Measurements from ENCODE around the gene DNAAF9. TPM values are rescaled to one million over a fixed set of nuclear protein-coding genes. Genes with fewer than 3 reads are reported as not detected.

Gene DNAAF9
- total RNA-seq (2021) (8.1 and 12.1 TPM in 2 replicates), Bru-seq, nascent RNA (percentile 69 among the genes with signal in this experiment), BruChase-seq, experiment 1, labeled RNA remaining after a 2-hour chase (percentile 70 among the genes with signal in this experiment), BruChase-seq, experiment 2, labeled RNA remaining after a 6-hour chase (percentile 67 among the genes with signal in this experiment)
- long read RNA-seq, full-length matches to known transcripts, result 2 of 21 reads
- long read RNA-seq, partial matches to known transcripts, result 9 of 21 reads
- long read RNA-seq, other reads (novel, unspliced or antisense), result 10 of 21 reads

DNA sequence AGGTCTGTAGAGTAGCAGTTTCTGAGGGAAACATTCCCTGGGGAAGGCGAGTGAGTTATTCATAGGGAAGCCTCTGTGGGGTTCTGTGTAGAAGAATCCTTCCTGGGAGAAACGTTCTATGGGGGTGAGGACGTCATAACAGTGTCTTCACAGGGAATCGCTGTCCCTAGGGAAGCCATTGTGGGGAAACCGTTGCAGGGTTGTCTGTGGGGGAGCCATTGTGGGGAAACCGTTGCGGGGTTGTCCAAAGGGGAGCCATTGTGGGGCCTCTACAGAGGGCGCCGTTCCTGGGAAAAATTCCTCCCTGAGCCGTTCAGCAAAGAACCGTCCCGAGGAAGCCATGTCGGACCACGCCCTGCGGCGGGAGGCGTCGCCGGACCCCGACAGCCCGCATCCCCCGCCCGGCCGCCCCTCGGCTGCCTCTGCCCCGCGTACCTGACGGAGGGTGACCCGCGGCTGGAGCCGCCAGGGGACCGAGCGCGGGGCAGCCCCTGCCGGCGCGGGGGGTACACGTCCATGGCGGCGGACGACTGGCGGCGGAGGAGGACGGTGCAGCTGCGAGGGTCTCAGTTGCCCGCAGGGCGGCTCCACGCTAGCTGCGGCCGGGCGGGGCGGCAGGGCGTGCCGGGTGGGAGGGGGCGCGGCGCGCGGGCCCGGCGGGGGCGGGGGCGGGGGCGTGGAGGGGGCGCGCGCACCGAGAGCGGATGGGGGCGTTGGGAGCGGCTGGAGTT, at the start of gene DNAAF9:
TSS of gene DNAAF9 (minus strand) at position 630 of the 731 bp plus-strand sequence. CDS start at position 518, 112 bp downstream.
- no peak for TF ChIP-seq EZH2 (IDR thresholded peaks at IDR 0.05; ENCODE audit: borderline replicate concordance, low read depth, low read length, poor library complexity, severe bottlenecking)
- peak; percentile 26; the same call in 1 of the 2 replicates for TF ChIP-seq CTCF (conservative IDR thresholded peaks at IDR 0.05; ENCODE audit: low read depth, low read length)
- Histone ChIP-seq H3K4me1 (ENCODE audit: insufficient read depth, low read length, poor library complexity, severe bottlenecking) (peaks cover 1% of the 10 kb centered on the region), H3K9me3 (ENCODE audit: low read depth, low read length, poor library complexity, severe bottlenecking) (no peaks in the 10 kb centered on the region), H3K36me3 (ENCODE audit: insufficient read depth, low read length, poor library complexity, severe bottlenecking) (no peaks in the 10 kb centered on the region), H3K4me3 (ENCODE audit: low read depth, low read length, poor library complexity, severe bottlenecking) (peak within 1 kb of the TSS; percentile 71), H3K27ac (ENCODE audit: low read depth, low read length, poor library complexity, severe bottlenecking) (peak within 1 kb of the TSS; percentile 84), H3K27me3 (replicated peaks; ENCODE audit: insufficient read depth, low read depth, low read length, poor library complexity) (no peaks in the 10 kb centered on the region)
- no TSS peak for BruUV-seq (replicated peaks)
- POLR2A ChIA-PET (ENCODE audit: low non-redundant PET), result no interaction called here
- intact Hi-C loops (cut with micrococcal nuclease; ENCODE audit: unreplicated experiment), result loop anchor here (5.0 kb wide), 1 partner anchor 55 kb away; no protein-coding TSS in a partner anchor
- CTCF ChIA-PET, result no interaction called here
- DNase-seq (ENCODE audit: low spot score), result peak; percentile 79

- Histone ChIP-seq H3K9me3 (ENCODE audit: low read depth, low read length, poor library complexity, severe bottlenecking) (no peaks in the 10 kb centered on the region), H3K27ac (ENCODE audit: low read depth, low read length, poor library complexity, severe bottlenecking) (no peak overlapping the region), H3K36me3 (ENCODE audit: insufficient read depth, low read length, poor library complexity, severe bottlenecking) (no peaks in the 10 kb centered on the region), H3K27me3 (replicated peaks; ENCODE audit: insufficient read depth, low read depth, low read length, poor library complexity) (no peaks in the 10 kb centered on the region), H3K4me1 (ENCODE audit: insufficient read depth, low read length, poor library complexity, severe bottlenecking) (peaks cover 40% of the 10 kb centered on the region), H3K4me3 (ENCODE audit: low read depth, low read length, poor library complexity, severe bottlenecking) (no peak overlapping the region)
- intact Hi-C loops (cut with micrococcal nuclease; ENCODE audit: unreplicated experiment), result no loop called here
- BruUV-seq (replicated peaks), result no TSS peak
- POLR2A ChIA-PET (ENCODE audit: low non-redundant PET), result no interaction called here
- DNase-seq (ENCODE audit: low spot score), result no peak
- TF ChIP-seq EZH2 (IDR thresholded peaks at IDR 0.05; ENCODE audit: borderline replicate concordance, low read depth, low read length, poor library complexity, severe bottlenecking), result no peak
- TF ChIP-seq CTCF (conservative IDR thresholded peaks at IDR 0.05; ENCODE audit: low read depth, low read length), result no peak
- CTCF ChIA-PET, result no interaction called here
Observed at GRCh38 chr20:3456648-3457047, 49.2 kb upstream of the DNAAF9 start.

GRCh38 chr20:3454831-3455230, 47.4 kb upstream of the DNAAF9 start:
- peaks cover 27% of the 10 kb centered on the region for H3K4me1 ChIP-seq (ENCODE audit: insufficient read depth, low read length, poor library complexity, severe bottlenecking)
- H3K9me3 ChIP-seq (ENCODE audit: low read depth, low read length, poor library complexity, severe bottlenecking), result no peaks in the 10 kb centered on the region
- H3K36me3 ChIP-seq (ENCODE audit: insufficient read depth, low read length, poor library complexity, severe bottlenecking), result no peaks in the 10 kb centered on the region
- TF ChIP-seq EZH2 (IDR thresholded peaks at IDR 0.05; ENCODE audit: borderline replicate concordance, low read depth, low read length, poor library complexity, severe bottlenecking) (no peak), CTCF (conservative IDR thresholded peaks at IDR 0.05; ENCODE audit: low read depth, low read length) (no peak)
- H3K27ac ChIP-seq (ENCODE audit: low read depth, low read length, poor library complexity, severe bottlenecking), result no peak overlapping the region
- no peaks in the 10 kb centered on the region for H3K27me3 ChIP-seq (replicated peaks; ENCODE audit: insufficient read depth, low read depth, low read length, poor library complexity)
- CTCF ChIA-PET, result no interaction called here
- peak; percentile 47 for DNase-seq (ENCODE audit: low spot score)
- no peak overlapping the region for H3K4me3 ChIP-seq (ENCODE audit: low read depth, low read length, poor library complexity, severe bottlenecking)
- intact Hi-C loops (cut with micrococcal nuclease; ENCODE audit: unreplicated experiment), result no loop called here
- BruUV-seq (replicated peaks), result no TSS peak
- POLR2A ChIA-PET (ENCODE audit: low non-redundant PET), result no interaction called here

Measured in A673 (cell line).